ENCODE measurements around the gene TCERG1L. TPM values are rescaled to one million over a fixed set of nuclear protein-coding genes. Genes with fewer than 3 reads are reported as not detected.
"Not testable (repeated sequence)": the region's sequence is repeated elsewhere in the genome, so short reads cannot be mapped to it uniquely, and the experiment has no call there.

The TCERG1L gene
- total RNA-seq, 4 donors from 2014 or later, result 0.24 TPM; not detected in 3

DNA sequence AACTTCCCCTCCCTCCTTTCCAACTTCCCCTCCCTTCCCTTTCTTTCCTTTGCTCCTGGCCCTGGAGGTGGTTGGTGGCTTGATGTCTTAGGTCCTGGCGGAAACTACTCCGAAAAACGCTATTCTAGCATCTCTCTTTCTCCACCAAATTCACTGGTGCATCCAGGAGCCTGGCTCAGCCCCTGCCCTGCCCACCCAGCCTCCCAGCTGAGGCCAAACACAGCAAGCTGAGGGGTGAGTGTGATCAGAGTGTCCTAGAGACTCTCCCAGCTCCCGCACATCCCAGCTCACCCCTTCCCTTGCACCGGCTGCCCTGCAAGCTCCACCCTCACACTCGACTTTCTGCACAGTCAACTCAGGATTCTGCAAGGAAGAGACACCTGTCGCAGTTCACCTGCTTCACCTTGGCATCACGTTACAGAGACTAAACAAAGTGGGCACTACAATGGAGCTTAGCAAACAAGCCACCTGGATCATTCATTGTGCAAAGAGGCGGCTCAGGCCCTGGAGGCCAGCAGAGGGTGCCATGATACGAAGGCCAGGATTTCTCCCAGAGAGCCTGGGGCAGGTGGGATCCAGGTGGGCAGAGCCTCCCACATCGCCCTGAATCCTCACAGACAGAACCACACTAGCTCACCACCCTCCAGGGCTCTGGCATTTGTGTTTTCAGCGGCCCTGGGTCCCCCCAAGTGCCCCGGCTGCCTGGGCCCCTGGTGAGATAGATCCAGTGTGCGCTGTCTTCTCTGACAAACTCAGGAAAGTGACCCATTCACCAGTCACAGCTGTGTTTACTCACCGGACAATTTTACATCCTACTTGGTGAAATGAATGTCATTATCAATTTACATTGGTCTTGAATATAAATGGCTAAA, 169.6 kb downstream of the TCERG1L start:
- TF ChIP-seq, protein P1, sequence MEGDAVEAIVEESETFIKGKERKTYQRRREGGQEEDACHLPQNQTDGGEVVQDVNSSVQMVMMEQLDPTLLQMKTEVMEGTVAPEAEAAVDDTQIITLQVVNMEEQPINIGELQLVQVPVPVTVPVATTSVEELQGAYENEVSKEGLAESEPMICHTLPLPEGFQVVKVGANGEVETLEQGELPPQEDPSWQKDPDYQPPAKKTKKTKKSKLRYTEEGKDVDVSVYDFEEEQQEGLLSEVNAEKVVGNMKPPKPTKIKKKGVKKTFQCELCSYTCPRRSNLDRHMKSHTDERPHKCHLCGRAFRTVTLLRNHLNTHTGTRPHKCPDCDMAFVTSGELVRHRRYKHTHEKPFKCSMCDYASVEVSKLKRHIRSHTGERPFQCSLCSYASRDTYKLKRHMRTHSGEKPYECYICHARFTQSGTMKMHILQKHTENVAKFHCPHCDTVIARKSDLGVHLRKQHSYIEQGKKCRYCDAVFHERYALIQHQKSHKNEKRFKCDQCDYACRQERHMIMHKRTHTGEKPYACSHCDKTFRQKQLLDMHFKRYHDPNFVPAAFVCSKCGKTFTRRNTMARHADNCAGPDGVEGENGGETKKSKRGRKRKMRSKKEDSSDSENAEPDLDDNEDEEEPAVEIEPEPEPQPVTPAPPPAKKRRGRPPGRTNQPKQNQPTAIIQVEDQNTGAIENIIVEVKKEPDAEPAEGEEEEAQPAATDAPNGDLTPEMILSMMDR (IDR thresholded peaks at IDR 0.05), result no peak
- no peak for DNase-seq (ENCODE audit: low spot score)

DNA sequence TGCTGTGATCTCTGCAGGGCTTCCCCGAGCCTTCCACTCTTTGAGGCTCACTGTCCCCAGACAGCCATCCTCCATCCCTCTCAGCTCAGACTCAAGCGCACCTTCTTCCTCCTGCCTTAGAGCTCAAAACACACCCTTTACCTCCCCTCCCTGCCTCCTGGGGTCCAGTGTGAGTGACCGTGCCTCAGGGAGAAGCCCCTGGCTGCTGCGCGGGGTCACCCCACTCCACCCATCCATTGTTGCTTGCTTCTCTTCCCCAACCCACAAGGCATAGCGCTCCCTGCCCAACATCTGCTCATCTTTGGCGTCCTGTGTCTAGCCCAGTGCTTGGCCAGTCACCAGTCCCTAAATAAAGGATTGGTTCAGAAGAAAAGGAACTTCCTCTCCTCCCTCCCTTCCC, 170.3 kb downstream of the TCERG1L start:
- TF ChIP-seq, protein P1 (IDR thresholded peaks at IDR 0.05), result no peak
- ATAC-seq (ENCODE audit: low FRiP score) (no peak), DNase-seq (ENCODE audit: low spot score) (no peak)

More for the DNA sequence above, 169.6 kb downstream of the TCERG1L start:
- ATAC-seq (ENCODE audit: low FRiP score), result no peak

DNA sequence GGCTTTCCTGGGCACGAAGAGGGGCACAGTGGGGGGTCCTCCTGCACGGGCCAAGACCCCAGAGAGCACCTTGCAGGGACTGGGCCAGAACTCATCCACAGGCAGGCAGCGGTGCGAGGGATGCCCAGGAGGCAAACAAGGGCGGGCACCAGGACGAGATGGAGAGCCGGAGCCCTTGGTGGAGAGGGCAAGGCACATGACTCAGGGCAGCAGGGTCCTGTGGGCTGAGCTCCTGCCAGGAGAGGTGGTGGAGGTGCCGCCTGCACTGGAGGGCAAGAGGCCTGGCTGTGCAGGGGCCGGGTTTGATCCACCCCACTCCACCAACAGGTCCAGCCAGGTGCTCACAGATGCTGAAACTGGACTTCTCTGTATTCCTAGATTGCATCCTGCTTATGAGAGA, 170.9 kb downstream of the TCERG1L start:
- no peak for ATAC-seq (ENCODE audit: low FRiP score)
- TF ChIP-seq, protein P1 (IDR thresholded peaks at IDR 0.05), result no peak
- no peak for DNase-seq (ENCODE audit: low spot score)

DNA sequence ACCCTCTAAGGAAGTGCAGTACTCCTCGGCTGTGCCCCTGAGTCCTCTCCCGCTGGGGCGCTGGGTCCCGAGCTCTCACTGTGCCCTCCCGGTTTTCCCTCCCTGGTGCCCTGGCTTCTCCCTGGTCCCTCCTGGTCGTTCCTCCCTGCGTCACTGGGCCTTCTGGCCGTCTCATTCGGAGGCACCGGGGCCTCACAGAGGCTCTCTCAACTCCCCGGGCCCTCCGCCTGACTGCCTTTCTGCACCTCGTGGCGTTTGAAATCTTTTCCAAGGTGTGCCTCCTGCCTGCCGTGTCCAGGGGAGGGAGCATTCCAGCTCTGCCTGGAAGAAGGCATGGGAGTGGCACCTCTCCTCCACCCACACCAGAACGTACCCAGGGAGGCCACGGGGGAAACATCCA, 174.3 kb downstream of the TCERG1L start:
- TF ChIP-seq, protein P1 (IDR thresholded peaks at IDR 0.05), result no peak
- ATAC-seq (ENCODE audit: low FRiP score) (peak; percentile 37), DNase-seq (ENCODE audit: low spot score) (no peak)

DNA sequence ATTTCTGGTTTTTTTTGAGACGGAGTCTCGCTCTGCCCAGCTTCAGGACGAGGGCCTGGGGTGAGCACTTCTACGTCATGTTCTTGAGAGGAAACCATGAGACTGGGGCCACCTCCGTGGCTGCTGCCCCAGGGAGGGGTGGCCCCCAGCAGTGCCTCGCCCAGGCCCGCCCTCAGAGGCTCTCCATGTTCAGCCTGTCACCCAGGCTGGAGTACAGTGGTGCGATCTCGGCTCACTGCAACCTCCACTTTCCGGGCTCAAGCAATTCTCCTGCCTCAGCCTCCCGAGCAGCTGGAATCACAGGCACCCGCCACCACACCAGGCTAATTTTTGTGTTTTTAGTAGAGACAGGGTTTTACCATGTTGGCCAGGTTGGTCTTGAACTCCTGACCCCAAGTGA, 175.2 kb downstream of the TCERG1L start:
- DNase-seq (ENCODE audit: low spot score), result not testable (repeated sequence)

DNA sequence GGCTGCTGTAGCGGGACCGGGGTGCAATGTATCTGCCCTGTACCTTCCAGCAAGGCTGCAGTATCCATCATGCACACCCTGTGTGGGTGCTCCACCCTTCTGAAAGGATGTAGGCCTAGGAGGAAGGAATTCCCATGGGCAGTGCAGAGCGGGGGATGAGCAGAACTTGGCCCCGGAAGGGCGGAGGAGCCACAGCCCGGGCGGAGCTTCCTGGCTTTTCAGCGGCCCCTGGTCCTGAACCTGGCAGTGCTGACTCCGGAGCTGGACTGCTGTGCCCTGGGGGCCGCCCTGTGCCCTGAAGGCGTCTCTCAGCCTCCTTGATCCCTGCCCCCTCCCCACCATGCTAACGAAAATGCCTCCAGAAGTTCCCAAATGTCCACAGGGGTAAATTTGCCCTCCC, 175.8 kb downstream of the TCERG1L start:
- TF ChIP-seq, protein P1 (IDR thresholded peaks at IDR 0.05), result no peak
- ATAC-seq (ENCODE audit: low FRiP score) (no peak), DNase-seq (ENCODE audit: low spot score) (no peak)

More for the DNA sequence above, 175.2 kb downstream of the TCERG1L start:
- not testable (repeated sequence) for ATAC-seq (ENCODE audit: low FRiP score)

DNA sequence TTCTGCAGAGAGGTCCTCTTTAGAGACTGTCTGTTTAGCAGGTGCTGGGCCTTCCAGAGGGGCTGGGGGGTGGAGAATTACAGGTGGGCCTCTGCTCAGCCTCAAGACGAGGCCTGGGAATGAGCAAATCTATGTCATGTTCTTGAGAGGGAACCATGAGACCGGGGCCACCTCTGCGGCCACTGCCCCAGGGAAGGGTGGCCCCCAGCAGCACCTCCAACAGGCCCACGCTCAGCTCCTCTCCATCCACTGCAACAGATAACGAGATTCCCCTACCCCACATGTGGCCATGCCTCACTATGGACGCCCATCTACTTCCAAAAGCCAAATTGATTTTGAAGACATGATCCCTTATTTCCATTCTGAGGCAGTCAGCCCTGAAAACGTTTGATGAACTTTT, 176.9 kb downstream of the TCERG1L start:
- no peak for ATAC-seq (ENCODE audit: low FRiP score)
- TF ChIP-seq, protein P1 (IDR thresholded peaks at IDR 0.05), result no peak
- no peak for DNase-seq (ENCODE audit: low spot score)
